SK-N-SH treated with all-trans-retinoic acid at 6 μM for 48 hours (cell line): ENCODE results near the gene SOHLH1.
"Not testable (repeated sequence)": the region's sequence is repeated elsewhere in the genome, so short reads cannot be mapped to it uniquely, and the experiment has no call there.

Experiments used
- ATAC-seq: fragments of 200-7000 bp; cut with Tn5 transposase; 3 replicates; pipeline ENCODE4 v1.9.1; 2020; ENCODE audit warnings: mild to moderate bottlenecking, moderate library complexity
- ARNTL ChIP-seq: fragments of 450-650 bp; formaldehyde crosslinking; IDR thresholded peaks from 2 replicates; pipeline ENCODE4 v1.5.0; 2020; ENCODE audit warnings: low read depth, mild to moderate bottlenecking, moderate library complexity, borderline replicate concordance
- CSDC2 ChIP-seq: fragments of 250-450 bp; sonication (Bioruptor Pico); IDR thresholded peaks from 2 replicates; pipeline ENCODE4 v1.5.0; 2020; ENCODE audit warnings: mild to moderate bottlenecking, moderate library complexity
- ESRRG ChIP-seq: fragments of 250-450 bp; sonication (Bioruptor Pico); IDR thresholded peaks from 2 replicates; pipeline ENCODE4 v1.6.1; 2021; ENCODE audit warnings: mild to moderate bottlenecking
- ISL1 ChIP-seq: fragments of 250-450 bp; sonication (Bioruptor Pico); IDR thresholded peaks from 2 replicates; pipeline ENCODE4 v2.1.2; 2022; ENCODE audit warnings: mild to moderate bottlenecking, moderate library complexity
- SNAI2 ChIP-seq: fragments of 250-450 bp; sonication (Bioruptor Pico); IDR thresholded peaks from 2 replicates; pipeline ENCODE4 v1.5.0; 2020; ENCODE audit warnings: mild to moderate bottlenecking, moderate library complexity
- TCF4 ChIP-seq: fragments of 250-450 bp; sonication (Bioruptor Pico); IDR thresholded peaks from 2 replicates; pipeline ENCODE4 v1.8.0; 2021; ENCODE audit warnings: mild to moderate bottlenecking, moderate library complexity, borderline replicate concordance
- TOX ChIP-seq: fragments of 250-450 bp; sonication (Bioruptor Pico); IDR thresholded peaks from 2 replicates; pipeline ENCODE4 v1.8.0; 2021; ENCODE audit warnings: mild to moderate bottlenecking, moderate library complexity, borderline replicate concordance
- ZFP3 ChIP-seq: fragments of 250-450 bp; sonication (Bioruptor Pico); IDR thresholded peaks from 2 replicates; pipeline ENCODE4 v1.5.0; 2020; ENCODE audit warnings: mild to moderate bottlenecking, moderate library complexity
- ZNF565 ChIP-seq: fragments of 450-650 bp; formaldehyde crosslinking; conservative IDR thresholded peaks from 2 replicates; pipeline ENCODE4 v1.5.0; 2020; ENCODE audit warnings: low read depth, mild to moderate bottlenecking, moderate library complexity
- ZNF70 ChIP-seq: fragments of 450-650 bp; formaldehyde crosslinking; IDR thresholded peaks from 2 replicates; pipeline ENCODE4 v1.5.0; 2020; ENCODE audit warnings: mild to moderate bottlenecking, moderate library complexity
- TF ChIP-seq, protein P1 (sequence below): fragments of 250-450 bp; sonication (Bioruptor Pico); IDR thresholded peaks from 2 replicates; pipeline ENCODE4 v1.5.0; 2020; ENCODE audit warnings: mild to moderate bottlenecking, moderate library complexity
- TF ChIP-seq, protein P2 (sequence below): fragments of 250-450 bp; sonication (Bioruptor Pico); IDR thresholded peaks from 2 replicates; pipeline ENCODE4 v1.8.0; 2020; ENCODE audit warnings: mild to moderate bottlenecking, moderate library complexity, borderline replicate concordance
- TF ChIP-seq, protein P3 (sequence below): fragments of 250-450 bp; sonication (Bioruptor Pico); IDR thresholded peaks from 2 replicates; pipeline ENCODE4 v1.5.1; 2021; ENCODE audit warnings: mild to moderate bottlenecking, moderate library complexity
- TF ChIP-seq, protein P4 (sequence below): fragments of 250-450 bp; sonication (Bioruptor Pico); IDR thresholded peaks from 2 replicates; pipeline ENCODE4 v1.5.1; 2020; ENCODE audit warnings: low read depth, mild to moderate bottlenecking, moderate library complexity

Gene SOHLH1

DNA sequence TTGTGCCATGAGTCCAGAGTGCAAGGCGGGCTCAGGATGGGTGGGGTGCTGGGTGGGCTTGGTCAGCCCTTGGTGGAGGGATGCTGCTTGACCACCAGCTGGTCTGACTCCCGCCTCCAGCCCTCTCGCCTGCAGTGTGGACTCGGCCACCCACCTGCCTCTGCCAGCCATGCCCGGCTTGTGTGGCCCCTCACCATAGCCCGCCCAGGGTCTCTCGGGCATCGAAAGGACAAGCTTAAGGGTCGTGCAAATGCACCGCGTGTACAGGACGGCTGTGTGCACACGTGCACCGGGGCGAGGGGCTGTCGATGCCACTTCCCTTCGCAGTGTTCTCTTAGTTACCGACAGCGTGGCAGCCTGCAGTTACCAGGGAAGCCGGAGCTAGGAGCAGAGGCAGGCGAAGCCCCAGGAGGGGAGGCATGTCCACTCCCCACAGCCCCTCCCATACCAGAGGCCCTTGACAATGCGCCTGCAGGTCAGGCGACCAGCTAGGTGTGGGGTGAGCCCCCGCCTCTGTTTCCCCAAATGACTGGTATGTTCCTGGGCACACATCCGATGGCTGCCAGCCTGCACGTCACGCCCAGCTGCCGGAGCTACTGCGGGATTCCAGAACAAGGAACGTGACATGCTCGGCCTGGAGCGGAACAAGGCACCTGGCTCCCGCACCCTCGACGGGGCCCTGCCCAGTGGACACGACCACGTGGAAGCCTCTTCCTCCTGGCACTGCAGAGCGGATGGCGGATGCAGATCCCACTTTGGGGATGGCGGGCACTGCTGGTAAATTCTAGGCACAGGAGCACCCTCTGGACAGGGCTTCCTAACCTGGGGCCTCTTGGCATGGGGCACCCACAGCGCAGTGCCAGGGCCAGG, 28.3 kb downstream of the SOHLH1 start:
- ATAC-seq, result no peak
- TF ChIP-seq TCF4 (CRISPR knock-in tag) (no peak), SNAI2 (CRISPR knock-in tag) (no peak)
- TF ChIP-seq, protein P1, sequence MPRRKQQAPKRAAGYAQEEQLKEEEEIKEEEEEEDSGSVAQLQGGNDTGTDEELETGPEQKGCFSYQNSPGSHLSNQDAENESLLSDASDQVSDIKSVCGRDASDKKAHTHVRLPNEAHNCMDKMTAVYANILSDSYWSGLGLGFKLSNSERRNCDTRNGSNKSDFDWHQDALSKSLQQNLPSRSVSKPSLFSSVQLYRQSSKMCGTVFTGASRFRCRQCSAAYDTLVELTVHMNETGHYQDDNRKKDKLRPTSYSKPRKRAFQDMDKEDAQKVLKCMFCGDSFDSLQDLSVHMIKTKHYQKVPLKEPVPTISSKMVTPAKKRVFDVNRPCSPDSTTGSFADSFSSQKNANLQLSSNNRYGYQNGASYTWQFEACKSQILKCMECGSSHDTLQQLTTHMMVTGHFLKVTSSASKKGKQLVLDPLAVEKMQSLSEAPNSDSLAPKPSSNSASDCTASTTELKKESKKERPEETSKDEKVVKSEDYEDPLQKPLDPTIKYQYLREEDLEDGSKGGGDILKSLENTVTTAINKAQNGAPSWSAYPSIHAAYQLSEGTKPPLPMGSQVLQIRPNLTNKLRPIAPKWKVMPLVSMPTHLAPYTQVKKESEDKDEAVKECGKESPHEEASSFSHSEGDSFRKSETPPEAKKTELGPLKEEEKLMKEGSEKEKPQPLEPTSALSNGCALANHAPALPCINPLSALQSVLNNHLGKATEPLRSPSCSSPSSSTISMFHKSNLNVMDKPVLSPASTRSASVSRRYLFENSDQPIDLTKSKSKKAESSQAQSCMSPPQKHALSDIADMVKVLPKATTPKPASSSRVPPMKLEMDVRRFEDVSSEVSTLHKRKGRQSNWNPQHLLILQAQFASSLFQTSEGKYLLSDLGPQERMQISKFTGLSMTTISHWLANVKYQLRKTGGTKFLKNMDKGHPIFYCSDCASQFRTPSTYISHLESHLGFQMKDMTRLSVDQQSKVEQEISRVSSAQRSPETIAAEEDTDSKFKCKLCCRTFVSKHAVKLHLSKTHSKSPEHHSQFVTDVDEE (CRISPR knock-in tag), result no peak

DNA sequence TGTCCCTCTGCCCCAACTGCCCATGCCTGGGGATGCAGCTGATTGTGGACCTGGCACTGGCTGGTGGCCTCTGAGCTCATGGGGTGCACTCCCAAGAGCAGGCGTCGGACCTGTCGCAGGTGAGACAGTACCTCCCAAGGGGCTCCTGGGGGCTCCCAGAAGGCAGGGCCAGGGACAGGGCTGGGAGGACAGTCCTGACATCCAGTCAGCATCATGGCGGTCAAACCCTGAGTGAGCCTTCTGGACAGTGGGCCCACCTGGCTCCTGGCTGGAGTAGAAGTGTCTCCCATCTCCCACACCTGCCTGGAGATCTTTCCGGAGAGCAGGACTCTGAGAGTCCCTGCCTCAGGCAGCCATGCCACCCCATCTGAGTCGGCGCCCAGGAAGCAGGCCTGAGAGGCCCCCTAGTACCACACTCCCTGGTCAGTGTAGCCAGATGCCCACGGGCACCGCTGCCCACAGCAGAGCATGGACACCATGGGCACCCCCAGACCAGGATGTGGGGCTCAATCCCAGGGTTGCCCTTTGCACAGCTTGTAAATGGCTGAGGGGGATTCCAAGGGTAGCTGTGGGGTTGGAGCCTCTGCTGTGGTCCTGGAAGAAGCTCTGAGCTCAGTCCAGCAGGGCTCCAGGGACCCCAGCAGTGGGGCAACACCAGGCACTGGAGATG, 29.5 kb downstream of the SOHLH1 start:
- no peak for TF ChIP-seq CSDC2 (CRISPR knock-in tag)
- TF ChIP-seq, protein P2, sequence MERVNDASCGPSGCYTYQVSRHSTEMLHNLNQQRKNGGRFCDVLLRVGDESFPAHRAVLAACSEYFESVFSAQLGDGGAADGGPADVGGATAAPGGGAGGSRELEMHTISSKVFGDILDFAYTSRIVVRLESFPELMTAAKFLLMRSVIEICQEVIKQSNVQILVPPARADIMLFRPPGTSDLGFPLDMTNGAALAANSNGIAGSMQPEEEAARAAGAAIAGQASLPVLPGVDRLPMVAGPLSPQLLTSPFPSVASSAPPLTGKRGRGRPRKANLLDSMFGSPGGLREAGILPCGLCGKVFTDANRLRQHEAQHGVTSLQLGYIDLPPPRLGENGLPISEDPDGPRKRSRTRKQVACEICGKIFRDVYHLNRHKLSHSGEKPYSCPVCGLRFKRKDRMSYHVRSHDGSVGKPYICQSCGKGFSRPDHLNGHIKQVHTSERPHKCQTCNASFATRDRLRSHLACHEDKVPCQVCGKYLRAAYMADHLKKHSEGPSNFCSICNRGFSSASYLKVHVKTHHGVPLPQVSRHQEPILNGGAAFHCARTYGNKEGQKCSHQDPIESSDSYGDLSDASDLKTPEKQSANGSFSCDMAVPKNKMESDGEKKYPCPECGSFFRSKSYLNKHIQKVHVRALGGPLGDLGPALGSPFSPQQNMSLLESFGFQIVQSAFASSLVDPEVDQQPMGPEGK, result no peak
- TF ChIP-seq, protein P1 (CRISPR knock-in tag), result no peak
- TF ChIP-seq ESRRG (CRISPR knock-in tag), result no peak
- no peak for TF ChIP-seq ZNF565 (CRISPR knock-in tag)
- TF ChIP-seq SNAI2 (CRISPR knock-in tag), result no peak
- no peak for ATAC-seq

DNA sequence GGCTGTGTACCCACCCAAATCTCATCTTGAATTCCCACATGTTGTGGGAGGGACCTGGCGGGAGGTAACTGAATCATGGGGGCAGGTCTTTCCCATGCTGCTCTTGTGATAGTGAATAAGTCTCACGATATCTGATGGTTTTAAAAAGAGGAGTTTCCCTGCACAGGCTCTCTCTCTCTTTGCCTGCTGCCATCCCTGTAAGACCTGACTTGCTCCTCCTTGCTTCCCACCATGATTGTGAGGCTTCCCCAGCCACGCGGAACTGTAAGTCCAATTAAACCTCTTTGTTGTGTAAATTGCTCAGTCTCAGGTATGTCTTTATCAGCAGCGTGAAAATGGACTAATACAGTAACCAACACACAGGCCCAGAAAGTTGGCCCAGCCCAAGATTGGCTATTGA, 30.3 kb downstream of the SOHLH1 start:
- not testable (repeated sequence) for ATAC-seq

DNA sequence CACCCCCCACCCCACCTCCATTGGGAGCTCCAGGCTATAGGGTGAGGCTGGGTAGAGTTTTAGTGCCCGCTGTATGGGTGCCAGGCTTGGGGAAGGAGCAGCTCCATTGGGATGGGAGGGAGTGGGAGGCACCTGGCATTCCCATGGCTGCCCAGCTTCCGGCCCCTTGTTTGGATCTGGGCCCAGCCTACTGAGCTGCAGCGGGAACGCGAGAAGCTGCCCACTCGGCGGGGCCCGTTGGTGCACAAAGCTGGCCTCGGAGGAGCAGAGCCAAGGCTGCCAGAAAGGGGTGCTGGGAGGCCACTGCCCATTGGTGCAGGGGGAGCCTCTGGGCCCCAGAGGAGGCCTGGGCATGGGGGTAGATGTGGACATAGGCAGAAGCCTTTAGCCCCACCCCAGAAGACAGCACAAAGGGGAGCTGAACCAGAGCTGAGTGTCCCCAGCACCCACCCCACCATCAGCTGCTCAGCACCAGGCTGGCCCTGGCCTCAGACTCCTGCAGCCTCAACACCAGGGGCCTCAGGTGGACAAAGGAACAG, 31.7 kb downstream of the SOHLH1 start:
- no peak for ATAC-seq
- TF ChIP-seq ZNF70 (CRISPR knock-in tag) (no peak), ISL1 (CRISPR knock-in tag) (no peak), ARNTL (CRISPR knock-in tag) (no peak), SNAI2 (CRISPR knock-in tag) (no peak), TOX (CRISPR knock-in tag) (no peak), CSDC2 (CRISPR knock-in tag) (no peak), ZFP3 (CRISPR knock-in tag) (no peak)
- TF ChIP-seq, protein P3, sequence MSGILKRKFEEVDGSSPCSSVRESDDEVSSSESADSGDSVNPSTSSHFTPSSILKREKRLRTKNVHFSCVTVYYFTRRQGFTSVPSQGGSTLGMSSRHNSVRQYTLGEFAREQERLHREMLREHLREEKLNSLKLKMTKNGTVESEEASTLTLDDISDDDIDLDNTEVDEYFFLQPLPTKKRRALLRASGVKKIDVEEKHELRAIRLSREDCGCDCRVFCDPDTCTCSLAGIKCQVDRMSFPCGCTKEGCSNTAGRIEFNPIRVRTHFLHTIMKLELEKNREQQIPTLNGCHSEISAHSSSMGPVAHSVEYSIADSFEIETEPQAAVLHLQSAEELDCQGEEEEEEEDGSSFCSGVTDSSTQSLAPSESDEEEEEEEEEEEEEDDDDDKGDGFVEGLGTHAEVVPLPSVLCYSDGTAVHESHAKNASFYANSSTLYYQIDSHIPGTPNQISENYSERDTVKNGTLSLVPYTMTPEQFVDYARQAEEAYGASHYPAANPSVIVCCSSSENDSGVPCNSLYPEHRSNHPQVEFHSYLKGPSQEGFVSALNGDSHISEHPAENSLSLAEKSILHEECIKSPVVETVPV (CRISPR knock-in tag), result no peak
- TF ChIP-seq, protein P4, sequence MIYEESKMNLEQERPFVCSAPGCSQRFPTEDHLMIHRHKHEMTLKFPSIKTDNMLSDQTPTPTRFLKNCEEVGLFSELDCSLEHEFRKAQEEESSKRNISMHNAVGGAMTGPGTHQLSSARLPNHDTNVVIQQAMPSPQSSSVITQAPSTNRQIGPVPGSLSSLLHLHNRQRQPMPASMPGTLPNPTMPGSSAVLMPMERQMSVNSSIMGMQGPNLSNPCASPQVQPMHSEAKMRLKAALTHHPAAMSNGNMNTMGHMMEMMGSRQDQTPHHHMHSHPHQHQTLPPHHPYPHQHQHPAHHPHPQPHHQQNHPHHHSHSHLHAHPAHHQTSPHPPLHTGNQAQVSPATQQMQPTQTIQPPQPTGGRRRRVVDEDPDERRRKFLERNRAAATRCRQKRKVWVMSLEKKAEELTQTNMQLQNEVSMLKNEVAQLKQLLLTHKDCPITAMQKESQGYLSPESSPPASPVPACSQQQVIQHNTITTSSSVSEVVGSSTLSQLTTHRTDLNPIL (CRISPR knock-in tag), result no peak
